ACHN (cell line): ENCODE results near the gene MBNL2.

Experiments
- DNase-seq: peaks from one replicate; pipeline ENCODE4 v3.0.0-alpha.2; 2015
- in situ Hi-C: cut with HindIII; loops from 2 replicates; pipeline ENCODE4 v1.10.0; 2017; ENCODE audit warnings: low sequenced_read_pairs, low pct_ligation_motif_present, low pct_unique_long_range_greater_than_20kb

Gene MBNL2

GRCh38 chr13:97259798-97260714, 37.9 kb downstream of the MBNL2 start:
- in situ Hi-C loops, result no loop called here
- DNase-seq, result peak; percentile 31

- no peak for DNase-seq
- in situ Hi-C loops, result no loop called here
Observed at GRCh38 chr13:97261254-97262005, 39.3 kb downstream of the MBNL2 start.

- DNase-seq, result no peak
- in situ Hi-C loops, result no loop called here
Observed at GRCh38 chr13:97262058-97262457, 39.9 kb downstream of the MBNL2 start.

- in situ Hi-C loops, result no loop called here
- DNase-seq, result no peak
Observed at GRCh38 chr13:97263160-97263559, 41.0 kb downstream of the MBNL2 start.

- DNase-seq, result no peak
- in situ Hi-C loops, result no loop called here
Observed at GRCh38 chr13:97264663-97265062, 42.5 kb downstream of the MBNL2 start.

- in situ Hi-C loops, result no loop called here
- DNase-seq, result no peak
Observed at GRCh38 chr13:97266332-97266731, 44.2 kb downstream of the MBNL2 start.

- no peak for DNase-seq
- in situ Hi-C loops, result no loop called here
Observed at GRCh38 chr13:97266772-97267417, 44.8 kb downstream of the MBNL2 start.

- DNase-seq, result no peak
- in situ Hi-C loops, result no loop called here
Observed at GRCh38 chr13:97267418-97268059, 45.4 kb downstream of the MBNL2 start.

- DNase-seq, result no peak
- in situ Hi-C loops, result no loop called here
Observed at GRCh38 chr13:97268772-97269171, 46.6 kb downstream of the MBNL2 start.

- no peak for DNase-seq
- in situ Hi-C loops, result no loop called here
Observed at GRCh38 chr13:97269603-97270002, 47.5 kb downstream of the MBNL2 start.

- no peak for DNase-seq
- in situ Hi-C loops, result no loop called here
Observed at GRCh38 chr13:97272526-97272925, 50.4 kb downstream of the MBNL2 start.

- DNase-seq, result no peak
- in situ Hi-C loops, result no loop called here
Observed at GRCh38 chr13:97273341-97273831, 51.3 kb downstream of the MBNL2 start.

GRCh38 chr13:97274829-97275649, 52.9 kb downstream of the MBNL2 start:
- DNase-seq, result peak; percentile 68
- in situ Hi-C loops, result no loop called here

GRCh38 chr13:97275776-97276501, 53.8 kb downstream of the MBNL2 start:
- DNase-seq, result no peak
- in situ Hi-C loops, result no loop called here

GRCh38 chr13:97276862-97277269, 54.7 kb downstream of the MBNL2 start:
- in situ Hi-C loops, result no loop called here
- no peak for DNase-seq

- no peak for DNase-seq
- in situ Hi-C loops, result no loop called here
Observed at GRCh38 chr13:97278435-97279411, 56.6 kb downstream of the MBNL2 start.
